GM12878 (cell line): Measurements from ENCODE around the gene OR52N5. TPM values are rescaled to one million over a fixed set of nuclear protein-coding genes. Genes with fewer than 3 reads are reported as not detected.

Source experiments
- ATAC-seq: fragments of 200-7000 bp; cut with Tn5 transposase; 3 replicates; pipeline ENCODE4 v1.9.1; 2020; ENCODE audit warnings: mild to moderate bottlenecking, moderate library complexity
- BruUV-seq: library from RNA; stranded (reverse); fragments of 400-500 nt; replicated peaks from 2 replicates; lab custom pipeline; 2021; lab: Mats Ljungman, UMichigan
- CTCF ChIA-PET: fragments of 300-600 bp; sonication (Branson Sonifier 250); formaldehyde crosslinking; extraction: SDS; loops from one replicate; lab custom pipeline; 2021; ENCODE audit warnings: inconsistent platforms; lab: Yijun Ruan, JAX
- POLR2A ChIA-PET: fragments of 350-600 bp; formaldehyde crosslinking; extraction: SDS; loops from one replicate; lab custom pipeline; 2021; ENCODE audit warnings: inconsistent platforms; lab: Charles Lee
- RAD21 ChIA-PET: fragments of 300-600 bp; sonication (Branson Sonifier 250); formaldehyde crosslinking; loops from one replicate; lab custom pipeline; 2023; ENCODE audit warnings: antibody characterized with exemption; ENCODE audit not compliant: unreplicated experiment; lab: Charles Lee
- SMC1A ChIA-PET: fragments of 300-600 bp; sonication (Branson Sonifier 250); formaldehyde crosslinking; loops from one replicate; lab custom pipeline; 2023; ENCODE audit not compliant: unreplicated experiment, uncharacterized antibody; lab: Charles Lee
- DNase-seq: peaks from one replicate; pipeline ENCODE4 v3.0.0-alpha.2; 2011; ENCODE audit warnings: low read depth, low spot score
- FAIRE-seq: peaks from 3 replicates; lab custom pipeline; 2011; peaks lifted over from hg19 to GRCh38; lab: Jason Lieb, UNC
- H2AFZ ChIP-seq: 2 replicates; pipeline ENCODE4 v1.6.0; 2011; ENCODE audit warnings: low read depth, low read length, control low read depth; ENCODE audit not compliant: control insufficient read depth
- H3K27ac ChIP-seq: 2 replicates; pipeline ENCODE4 v1.5.1; 2011; ENCODE audit warnings: control low read depth; ENCODE audit not compliant: control insufficient read depth, insufficient read depth
- H3K27me3 ChIP-seq, 2 experiments: replicated peaks in 1 of 2; 2 replicates each; pipeline versions ENCODE4 v1.6.0 to v1.6.1; 2011; ENCODE audit warnings: low read length in 1 of 2; ENCODE audit not compliant: control insufficient read depth in 2 of 2, insufficient read depth in 2 of 2
- H3K36me3 ChIP-seq, 2 experiments: 2 replicates each; pipeline ENCODE4 v1.5.1; 2011; ENCODE audit warnings: low read length in 1 of 2; ENCODE audit not compliant: control insufficient read depth in 2 of 2, insufficient read depth in 2 of 2
- H3K4me1 ChIP-seq: 2 replicates; pipeline ENCODE4 v1.6.1; 2011; ENCODE audit warnings: mild to moderate bottlenecking, low read length, moderate library complexity, mixed read lengths; ENCODE audit not compliant: control insufficient read depth, insufficient read depth
- H3K4me2 ChIP-seq: 2 replicates; pipeline ENCODE4 v1.6.0; 2011; ENCODE audit warnings: control low read depth; ENCODE audit not compliant: control insufficient read depth, insufficient read depth
- H3K4me3 ChIP-seq: fragments of 200-600 bp; sonication (generic); 2 replicates; pipeline ENCODE4 v1.5.1; 2016
- H3K79me2 ChIP-seq: 2 replicates; pipeline ENCODE4 v1.6.0; 2011; ENCODE audit warnings: low read length; ENCODE audit not compliant: control insufficient read depth, insufficient read depth
- H3K9ac ChIP-seq: 2 replicates; pipeline ENCODE4 v1.8.0; 2011; ENCODE audit warnings: low read length, control low read depth, mixed read lengths; ENCODE audit not compliant: control insufficient read depth, insufficient read depth
- H3K9me3 ChIP-seq: replicated peaks from 3 replicates; pipeline ENCODE4 v1.5.1; 2011; ENCODE audit warnings: mild to moderate bottlenecking, low read length; ENCODE audit not compliant: control insufficient read depth, insufficient read depth
- H4K20me1 ChIP-seq: 2 replicates; pipeline ENCODE4 v1.6.0; 2011; ENCODE audit not compliant: control insufficient read depth, insufficient read depth
- IRF5 ChIP-seq: fragments of 450-650 bp; IDR thresholded peaks from 2 replicates; pipeline ENCODE4 v1.6.1; 2017; ENCODE audit warnings: borderline replicate concordance
- NFIC ChIP-seq: IDR thresholded peaks from 2 replicates; pipeline ENCODE4 v1.6.1; 2012; ENCODE audit warnings: low read depth, mild to moderate bottlenecking, inconsistent platforms, low read length, moderate library complexity
- WGBS: methylation state at CpG from one replicate; pipeline ENCODE4 v1.1.6; 2016; ENCODE audit warnings: low lambda C conversion rate; ENCODE audit not compliant: insufficient replicate concordance, insufficient coverage; ENCODE audit errors: missing lambda C conversion rate; 5-methylcytosine and 5-hydroxymethylcytosine counted together
- in situ Hi-C: fragments of 300-500 bp; cut with MboI; formaldehyde crosslinking; loops from 9 replicates; pipeline ENCODE4 v1.14.3; 2018; ENCODE audit warnings: mixed read lengths
- intact Hi-C: fragments of 100-400 bp; cut with micrococcal nuclease; formaldehyde crosslinking; loops from one replicate; pipeline ENCODE4 v1.14.2; 2022; ENCODE audit not compliant: unreplicated experiment
- polyA plus RNA-seq, 11 experiments: library from polyadenylated mRNA; depleted of rRNA in 4 of 11; unstranded in 6 of 11; stranded (reverse) in 5 of 11; fragments of >200 nt; fragmentation: Nextera tagmentation in 4 of 11; fragmentation: Illumina TruSeq in 1 of 11; extraction: Ambion mirVana in 4 of 11; extraction: Trizol in 1 of 11; gene quantifications; 1 replicate in 1 of 11; 2 replicates in 10 of 11; pipeline versions ENCODE4 v1.2.1 to v1.2.3, GENCODE V29; 2011 to 2016; ENCODE audit warnings: inconsistent platforms in 2 of 11, missing spikeins in 2 of 11, low read depth in 1 of 11
- total RNA-seq, 4 experiments: library from RNA; depleted of rRNA in 3 of 4; stranded (reverse); fragments of >200 nt in 3 of 4; fragmentation: Illumina TruSeq in 1 of 4; extraction: Trizol in 1 of 4; gene quantifications; 2 replicates each; pipeline versions ENCODE4 v1.2.1 to v1.2.3, GENCODE V29; 2013 to 2021

OR52N5 gene
- total and polyA plus RNA-seq, 10 of the 15 experiments (the other 5 are each of a cell fraction or from before 2014, with no cell fraction given), result not detected

GRCh38 chr11:5726351-5726750 is 56.8 kb downstream of the OR52N5 start:
- no peak for ATAC-seq
- no peak overlapping the region for H2AFZ ChIP-seq
- POLR2A ChIA-PET, result no interaction called here
- RAD21 ChIA-PET, result interaction anchor here (1.2 kb wide), 1 partner anchor 249 kb away, joined by 3 read pairs; no protein-coding TSS in a partner anchor
- H4K20me1 ChIP-seq, result no peaks in the 10 kb centered on the region
- SMC1A ChIA-PET, result interaction anchor here (1.1 to 1.4 kb wide), 2 partner anchors 42 to 56 kb away, joined by 3 read pairs; partner anchors contain the start of gene TRIM5
- no peaks in the 10 kb centered on the region for H3K79me2 ChIP-seq
- no peaks in the 10 kb centered on the region for H3K36me3 ChIP-seq
- no peak overlapping the region for H3K4me2 ChIP-seq
- H3K9me3 ChIP-seq, result no peaks in the 10 kb centered on the region
- in situ Hi-C loops, result no loop called here
- FAIRE-seq, result no peak
- H3K4me1 ChIP-seq, result no peaks in the 10 kb centered on the region
- BruUV-seq, result no TSS peak
- no peak overlapping the region for H3K9ac ChIP-seq
- no peak for DNase-seq
- CTCF ChIA-PET, result interaction anchor here (1.2 kb wide), 1 partner anchor 8 kb away, joined by 3 read pairs; no protein-coding TSS in a partner anchor
- WGBS, result 57% methylated on average over 1 of the region's 1 CpG
- H3K4me3 ChIP-seq, result no peak overlapping the region
- no peak overlapping the region for H3K27ac ChIP-seq
- no peaks in the 10 kb centered on the region for H3K27me3 ChIP-seq
- intact Hi-C loops, result no loop called here
- TF ChIP-seq NFIC (no peak), IRF5 (no peak)

Other genes starting within 250 kb of the OR52N5 start
Only the 7 nearest of the 19 such genes appear.
- 146 and 198 TPM in 2 replicates for gene TRIM22, start 93.6 kb downstream of the OR52N5 start, total RNA-seq (2014; rRNA removed)
- 217 and 238 TPM in 2 replicates for gene TRIM22, start 93.6 kb downstream of the OR52N5 start, total RNA-seq (2014; rRNA removed; fragmentation: Illumina TruSeq; extraction: Trizol)
- 239 and 241 TPM in 2 replicates for gene TRIM22, start 93.6 kb downstream of the OR52N5 start, total RNA-seq (2021)
- gene TRIM22, start 93.6 kb downstream of the OR52N5 start, polyA plus RNA-seq (2011; rRNA removed), result 485 and 630 TPM in 2 replicates
- 239 and 325 TPM in 2 replicates for gene TRIM22, start 93.6 kb downstream of the OR52N5 start, polyA plus RNA-seq (2014; fragmentation: Illumina TruSeq; extraction: Trizol)
- 100 to 1,000 TPM; 116 to 143 TPM for gene TRIM22, start 93.6 kb downstream of the OR52N5 start, polyA plus RNA-seq (2014; fragmentation: Nextera tagmentation; extraction: Ambion mirVana)
- gene TRIM22, start 93.6 kb downstream of the OR52N5 start, polyA plus RNA-seq (2014; rRNA removed), result 163 and 194 TPM in 2 replicates
- gene TRIM22, start 93.6 kb downstream of the OR52N5 start, polyA plus RNA-seq (2016; fragmentation: Nextera tagmentation; extraction: Ambion mirVana), result 100 to 1,000 TPM; 199 to 208 TPM
- 0.49 and 0.51 TPM in 2 replicates for gene OR56B1, start 46.9 kb downstream of the OR52N5 start, total RNA-seq (2014; rRNA removed)
- 0.23 and 0.36 TPM in 2 replicates for gene OR56B1, start 46.9 kb downstream of the OR52N5 start, total RNA-seq (2014; rRNA removed; fragmentation: Illumina TruSeq; extraction: Trizol)
- 0.21 TPM in 1 of 2 replicates, not detected in the other for gene OR56B1, start 46.9 kb downstream of the OR52N5 start, total RNA-seq (2021)
- gene OR56B1, start 46.9 kb downstream of the OR52N5 start, polyA plus RNA-seq (2011; rRNA removed), result 0.71 and 1.1 TPM in 2 replicates
- gene OR56B1, start 46.9 kb downstream of the OR52N5 start, polyA plus RNA-seq (2014; fragmentation: Illumina TruSeq; extraction: Trizol), result 0.21 and 0.38 TPM in 2 replicates
- under 1 TPM in 1 of 2 experiments, not detected in 1; 0.04 TPM for gene OR56B1, start 46.9 kb downstream of the OR52N5 start, polyA plus RNA-seq (2014; fragmentation: Nextera tagmentation; extraction: Ambion mirVana)
- gene OR56B1, start 46.9 kb downstream of the OR52N5 start, polyA plus RNA-seq (2014; rRNA removed), result 0.19 and 0.44 TPM in 2 replicates
- gene OR56B1, start 46.9 kb downstream of the OR52N5 start, polyA plus RNA-seq (2016; fragmentation: Nextera tagmentation; extraction: Ambion mirVana), result not detected
- gene OR52N4, start 29.1 kb downstream of the OR52N5 start, total RNA-seq (2014; rRNA removed), result 0.85 and 1.3 TPM in 2 replicates
- 0.67 and 0.83 TPM in 2 replicates for gene OR52N4, start 29.1 kb downstream of the OR52N5 start, total RNA-seq (2014; rRNA removed; fragmentation: Illumina TruSeq; extraction: Trizol)
- gene OR52N4, start 29.1 kb downstream of the OR52N5 start, total RNA-seq (2021), result 0.37 and 0.41 TPM in 2 replicates
- 8.6 and 9.4 TPM in 2 replicates for gene OR52N4, start 29.1 kb downstream of the OR52N5 start, polyA plus RNA-seq (2011; rRNA removed)
- 0.76 and 1.7 TPM in 2 replicates for gene OR52N4, start 29.1 kb downstream of the OR52N5 start, polyA plus RNA-seq (2014; fragmentation: Illumina TruSeq; extraction: Trizol)
- gene OR52N4, start 29.1 kb downstream of the OR52N5 start, polyA plus RNA-seq (2014; fragmentation: Nextera tagmentation; extraction: Ambion mirVana), result under 1 TPM; 0.16 to 0.35 TPM
- 0.33 and 1.2 TPM in 2 replicates for gene OR52N4, start 29.1 kb downstream of the OR52N5 start, polyA plus RNA-seq (2014; rRNA removed)
- under 1 TPM in 1 of 2 experiments, not detected in 1; 0.21 TPM for gene OR52N4, start 29.1 kb downstream of the OR52N5 start, polyA plus RNA-seq (2016; fragmentation: Nextera tagmentation; extraction: Ambion mirVana)
- not detected in 2 replicates for gene OR52N1, start 7.9 kb upstream of the OR52N5 start, total RNA-seq (2014; rRNA removed)
- gene OR52N1, start 7.9 kb upstream of the OR52N5 start, total RNA-seq (2014; rRNA removed; fragmentation: Illumina TruSeq; extraction: Trizol), result not detected in 2 replicates
- gene OR52N1, start 7.9 kb upstream of the OR52N5 start, total RNA-seq (2021), result not detected in 2 replicates
- gene OR52N1, start 7.9 kb upstream of the OR52N5 start, polyA plus RNA-seq (2011; rRNA removed), result 0.04 and 0.13 TPM in 2 replicates
- not detected in 2 replicates for gene OR52N1, start 7.9 kb upstream of the OR52N5 start, polyA plus RNA-seq (2014; fragmentation: Illumina TruSeq; extraction: Trizol)
- not detected for gene OR52N1, start 7.9 kb upstream of the OR52N5 start, polyA plus RNA-seq (2014; fragmentation: Nextera tagmentation; extraction: Ambion mirVana)
- not detected in 2 replicates for gene OR52N1, start 7.9 kb upstream of the OR52N5 start, polyA plus RNA-seq (2014; rRNA removed)
- gene OR52N1, start 7.9 kb upstream of the OR52N5 start, polyA plus RNA-seq (2016; fragmentation: Nextera tagmentation; extraction: Ambion mirVana), result not detected
- 0.11 TPM in 1 of 2 replicates, not detected in the other for gene OR52N2, start 25.6 kb upstream of the OR52N5 start, total RNA-seq (2014; rRNA removed)
- gene OR52N2, start 25.6 kb upstream of the OR52N5 start, total RNA-seq (2014; rRNA removed; fragmentation: Illumina TruSeq; extraction: Trizol), result not detected in 2 replicates
- gene OR52N2, start 25.6 kb upstream of the OR52N5 start, total RNA-seq (2021), result not detected in 2 replicates
- gene OR52N2, start 25.6 kb upstream of the OR52N5 start, polyA plus RNA-seq (2011; rRNA removed), result 0.42 and 0.52 TPM in 2 replicates
- gene OR52N2, start 25.6 kb upstream of the OR52N5 start, polyA plus RNA-seq (2014; fragmentation: Illumina TruSeq; extraction: Trizol), result 0.06 TPM in 1 of 2 replicates, not detected in the other
- gene OR52N2, start 25.6 kb upstream of the OR52N5 start, polyA plus RNA-seq (2014; fragmentation: Nextera tagmentation; extraction: Ambion mirVana), result under 1 TPM; 0.24 to 0.40 TPM
- 0.15 TPM in 1 of 2 replicates, not detected in the other for gene OR52N2, start 25.6 kb upstream of the OR52N5 start, polyA plus RNA-seq (2014; rRNA removed)
- not detected for gene OR52N2, start 25.6 kb upstream of the OR52N5 start, polyA plus RNA-seq (2016; fragmentation: Nextera tagmentation; extraction: Ambion mirVana)
- gene OR52E6, start 58.5 kb upstream of the OR52N5 start, total RNA-seq (2014; rRNA removed), result not detected in 2 replicates
- not detected in 2 replicates for gene OR52E6, start 58.5 kb upstream of the OR52N5 start, total RNA-seq (2014; rRNA removed; fragmentation: Illumina TruSeq; extraction: Trizol)
- not detected in 2 replicates for gene OR52E6, start 58.5 kb upstream of the OR52N5 start, total RNA-seq (2021)
- gene OR52E6, start 58.5 kb upstream of the OR52N5 start, polyA plus RNA-seq (2011; rRNA removed), result not detected in 2 replicates
- gene OR52E6, start 58.5 kb upstream of the OR52N5 start, polyA plus RNA-seq (2014; fragmentation: Illumina TruSeq; extraction: Trizol), result not detected in 2 replicates
- not detected for gene OR52E6, start 58.5 kb upstream of the OR52N5 start, polyA plus RNA-seq (2014; fragmentation: Nextera tagmentation; extraction: Ambion mirVana)
- not detected in 2 replicates for gene OR52E6, start 58.5 kb upstream of the OR52N5 start, polyA plus RNA-seq (2014; rRNA removed)
- not detected for gene OR52E6, start 58.5 kb upstream of the OR52N5 start, polyA plus RNA-seq (2016; fragmentation: Nextera tagmentation; extraction: Ambion mirVana)
- not detected in 2 replicates for gene OR52E8, start 74.3 kb upstream of the OR52N5 start, total RNA-seq (2014; rRNA removed)
- not detected in 2 replicates for gene OR52E8, start 74.3 kb upstream of the OR52N5 start, total RNA-seq (2014; rRNA removed; fragmentation: Illumina TruSeq; extraction: Trizol)
- not detected in 2 replicates for gene OR52E8, start 74.3 kb upstream of the OR52N5 start, total RNA-seq (2021)
- not detected in 2 replicates for gene OR52E8, start 74.3 kb upstream of the OR52N5 start, polyA plus RNA-seq (2011; rRNA removed)
- gene OR52E8, start 74.3 kb upstream of the OR52N5 start, polyA plus RNA-seq (2014; fragmentation: Illumina TruSeq; extraction: Trizol), result not detected in 2 replicates
- not detected for gene OR52E8, start 74.3 kb upstream of the OR52N5 start, polyA plus RNA-seq (2014; fragmentation: Nextera tagmentation; extraction: Ambion mirVana)
- not detected in 2 replicates for gene OR52E8, start 74.3 kb upstream of the OR52N5 start, polyA plus RNA-seq (2014; rRNA removed)
- gene OR52E8, start 74.3 kb upstream of the OR52N5 start, polyA plus RNA-seq (2016; fragmentation: Nextera tagmentation; extraction: Ambion mirVana), result not detected